Activated naive CD8-positive, alpha-beta T cell treated with anti-CD3 and anti-CD28 coated beads, Interleukin-2, amount 10 ng/mL, durations not matched to agents 7 days and 5 days (primary cell): ENCODE data around the gene UNC13C. TPM values are rescaled to one million over a fixed set of nuclear protein-coding genes. Genes with fewer than 3 reads are reported as not detected.

ENCODE experiments used
- ATAC-seq: fragments of 150-1000 bp; cut with Tn5 transposase; one replicate; pipeline ENCODE4 v1.10.0; 2021; ENCODE audit warnings: low read depth, moderate library complexity
- POLR2A ChIA-PET: fragments of 350-600 bp; sonication (Branson Sonifier 250); formaldehyde crosslinking; loops from one replicate; lab custom pipeline; 2021; ENCODE audit warnings: antibody characterized with exemption; lab: Charles Lee
- DNase-seq: peaks from one replicate; pipeline ENCODE4 v3.0.0; 2021
- H3K27ac Mint-ChIP-seq: one replicate; pipeline ENCODE4 v1.8.0; 2022; ENCODE audit warnings: mild to moderate bottlenecking, mixed read lengths
- H3K27me3 Mint-ChIP-seq: one replicate; pipeline ENCODE4 v1.8.0; 2022; ENCODE audit warnings: mild to moderate bottlenecking, moderate library complexity, mixed read lengths
- H3K36me3 Mint-ChIP-seq: one replicate; pipeline ENCODE4 v1.8.0; 2021; ENCODE audit warnings: mild to moderate bottlenecking, mixed read lengths
- H3K4me1 Mint-ChIP-seq: one replicate; pipeline ENCODE4 v1.8.0; 2021; ENCODE audit warnings: mixed read lengths
- H3K4me3 Mint-ChIP-seq: one replicate; pipeline ENCODE4 v1.8.0; 2022; ENCODE audit warnings: mild to moderate bottlenecking, moderate library complexity, mixed read lengths
- H3K9me3 Mint-ChIP-seq: one replicate; pipeline ENCODE4 v1.8.0; 2021; ENCODE audit warnings: mixed read lengths
- total RNA-seq, 2 experiments: library from RNA; stranded (reverse); gene quantifications; one replicate each; pipeline ENCODE4 v1.2.3, GENCODE V29; 2021

The UNC13C gene
- total RNA-seq, 2 experiments from 2014 or later: not detected

- no peaks in the 10 kb centered on the region for H3K9me3 Mint-ChIP-seq
- H3K4me3 Mint-ChIP-seq: no peak overlapping the region
- POLR2A ChIA-PET: no interaction called here
- DNase-seq (no peak), ATAC-seq (no peak)
- H3K4me1 Mint-ChIP-seq: no peaks in the 10 kb centered on the region
- H3K27ac Mint-ChIP-seq: no peak overlapping the region
- no peaks in the 10 kb centered on the region for H3K36me3 Mint-ChIP-seq
- no peaks in the 10 kb centered on the region for H3K27me3 Mint-ChIP-seq
Observed at GRCh38 chr15:54599386-54599785, 621.1 kb downstream of the UNC13C start.

DNA sequence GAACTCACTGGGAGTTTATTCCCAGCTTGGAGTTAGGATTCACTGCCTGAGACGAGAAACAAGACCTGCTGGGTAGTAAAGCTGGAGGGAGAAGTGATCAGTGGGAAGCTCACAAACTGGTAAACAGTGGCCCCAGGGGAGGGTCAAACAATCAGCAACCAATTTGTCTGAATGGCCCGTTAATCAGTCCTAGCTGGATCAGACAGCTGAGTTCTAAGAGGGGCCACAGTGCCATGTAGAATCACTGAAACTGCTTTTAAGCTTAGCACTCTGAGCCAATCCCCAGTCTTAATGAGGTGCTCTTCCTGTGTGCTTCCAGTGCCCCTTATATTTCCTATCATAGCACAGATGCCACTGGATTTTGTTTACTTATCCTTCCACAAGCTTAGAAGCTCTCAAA lies 626.8 kb downstream of the UNC13C start:
- Mint-ChIP-seq H3K36me3 (no peaks in the 10 kb centered on the region), H3K4me3 (no peak overlapping the region), H3K27ac (no peak overlapping the region), H3K9me3 (no peaks in the 10 kb centered on the region), H3K4me1 (no peaks in the 10 kb centered on the region), H3K27me3 (no peaks in the 10 kb centered on the region)
- no peak for DNase-seq
- ATAC-seq: no peak
- POLR2A ChIA-PET: no interaction called here

- Mint-ChIP-seq H3K27me3 (no peaks in the 10 kb centered on the region), H3K27ac (no peak overlapping the region), H3K4me1 (no peaks in the 10 kb centered on the region), H3K36me3 (no peaks in the 10 kb centered on the region), H3K9me3 (no peaks in the 10 kb centered on the region), H3K4me3 (no peak overlapping the region)
- POLR2A ChIA-PET: no interaction called here
- DNase-seq (no peak), ATAC-seq (no peak)
Observed at GRCh38 chr15:54605556-54605955, 627.3 kb downstream of the UNC13C start.

- H3K36me3 Mint-ChIP-seq: no peaks in the 10 kb centered on the region
- H3K27ac Mint-ChIP-seq: no peak overlapping the region
- no peak overlapping the region for H3K4me3 Mint-ChIP-seq
- H3K27me3 Mint-ChIP-seq: no peaks in the 10 kb centered on the region
- no peaks in the 10 kb centered on the region for H3K4me1 Mint-ChIP-seq
- H3K9me3 Mint-ChIP-seq: no peaks in the 10 kb centered on the region
- no peak for DNase-seq
- no peak for ATAC-seq
- POLR2A ChIA-PET: no interaction called here
Observed at GRCh38 chr15:54608876-54609835, 630.9 kb downstream of the UNC13C start.

GRCh38 chr15:54618120-54618519 lies 639.9 kb downstream of the UNC13C start:
- H3K4me1 Mint-ChIP-seq: no peaks in the 10 kb centered on the region
- H3K27ac Mint-ChIP-seq: no peak overlapping the region
- DNase-seq (no peak), ATAC-seq (no peak)
- no peaks in the 10 kb centered on the region for H3K27me3 Mint-ChIP-seq
- no peak overlapping the region for H3K4me3 Mint-ChIP-seq
- H3K9me3 Mint-ChIP-seq: no peaks in the 10 kb centered on the region
- no peaks in the 10 kb centered on the region for H3K36me3 Mint-ChIP-seq
- POLR2A ChIA-PET: no interaction called here

GRCh38 chr15:54619180-54619579 lies 640.9 kb downstream of the UNC13C start:
- no peak overlapping the region for H3K4me3 Mint-ChIP-seq
- ATAC-seq: no peak
- no peak overlapping the region for H3K27ac Mint-ChIP-seq
- no peaks in the 10 kb centered on the region for H3K4me1 Mint-ChIP-seq
- POLR2A ChIA-PET: no interaction called here
- no peaks in the 10 kb centered on the region for H3K36me3 Mint-ChIP-seq
- DNase-seq: no peak
- no peaks in the 10 kb centered on the region for H3K27me3 Mint-ChIP-seq
- no peaks in the 10 kb centered on the region for H3K9me3 Mint-ChIP-seq

GRCh38 chr15:54620916-54621315 lies 642.7 kb downstream of the UNC13C start:
- no peaks in the 10 kb centered on the region for H3K36me3 Mint-ChIP-seq
- H3K4me3 Mint-ChIP-seq: no peak overlapping the region
- no peak overlapping the region for H3K27ac Mint-ChIP-seq
- DNase-seq (no peak), ATAC-seq (no peak)
- H3K9me3 Mint-ChIP-seq: no peaks in the 10 kb centered on the region
- POLR2A ChIA-PET: no interaction called here
- H3K27me3 Mint-ChIP-seq: no peaks in the 10 kb centered on the region
- H3K4me1 Mint-ChIP-seq: no peaks in the 10 kb centered on the region

DNA sequence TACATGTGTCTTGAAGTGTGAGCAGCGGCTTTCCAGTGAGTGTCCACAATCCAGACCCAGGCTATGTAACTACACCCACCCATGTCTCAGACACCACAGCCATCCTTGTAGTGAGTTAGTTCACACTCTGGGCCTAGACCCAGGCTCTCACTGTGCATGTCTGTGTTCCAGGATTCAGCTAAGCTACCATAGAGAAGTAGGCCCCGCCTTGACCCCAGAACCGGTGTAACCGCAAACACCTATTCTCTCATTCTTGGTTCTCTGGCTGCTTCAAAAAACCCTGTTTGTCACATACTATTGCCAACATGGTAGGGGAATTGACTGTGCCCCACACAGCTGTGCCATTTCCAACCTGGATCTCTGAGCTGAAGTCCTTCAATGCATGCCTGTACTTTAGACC lies 657.9 kb downstream of the UNC13C start:
- DNase-seq: no peak
- no peaks in the 10 kb centered on the region for H3K36me3 Mint-ChIP-seq
- H3K4me3 Mint-ChIP-seq: no peak overlapping the region
- peaks cover 2% of the 10 kb centered on the region for H3K9me3 Mint-ChIP-seq
- H3K27ac Mint-ChIP-seq: no peak overlapping the region
- POLR2A ChIA-PET: no interaction called here
- H3K4me1 Mint-ChIP-seq: no peaks in the 10 kb centered on the region
- ATAC-seq: no peak
- H3K27me3 Mint-ChIP-seq: no peaks in the 10 kb centered on the region

- no peak overlapping the region for H3K27ac Mint-ChIP-seq
- no peaks in the 10 kb centered on the region for H3K4me1 Mint-ChIP-seq
- POLR2A ChIA-PET: no interaction called here
- DNase-seq: no peak
- no peaks in the 10 kb centered on the region for H3K36me3 Mint-ChIP-seq
- ATAC-seq: no peak
- H3K9me3 Mint-ChIP-seq: peaks cover 2% of the 10 kb centered on the region
- H3K27me3 Mint-ChIP-seq: no peaks in the 10 kb centered on the region
- no peak overlapping the region for H3K4me3 Mint-ChIP-seq
Observed at GRCh38 chr15:54638666-54639065, 660.4 kb downstream of the UNC13C start.

GRCh38 chr15:54640873-54641272 lies 662.6 kb downstream of the UNC13C start:
- Mint-ChIP-seq H3K4me3 (no peak overlapping the region), H3K9me3 (peaks cover 2% of the 10 kb centered on the region), H3K36me3 (no peaks in the 10 kb centered on the region), H3K27me3 (no peaks in the 10 kb centered on the region), H3K4me1 (no peaks in the 10 kb centered on the region), H3K27ac (no peak overlapping the region)
- ATAC-seq: no peak
- DNase-seq: no peak
- POLR2A ChIA-PET: no interaction called here

GRCh38 chr15:54644796-54645195 lies 666.6 kb downstream of the UNC13C start:
- no peak overlapping the region for H3K27ac Mint-ChIP-seq
- DNase-seq (no peak), ATAC-seq (no peak)
- no peaks in the 10 kb centered on the region for H3K36me3 Mint-ChIP-seq
- POLR2A ChIA-PET: no interaction called here
- H3K9me3 Mint-ChIP-seq: peaks cover 3% of the 10 kb centered on the region
- no peaks in the 10 kb centered on the region for H3K27me3 Mint-ChIP-seq
- H3K4me1 Mint-ChIP-seq: no peaks in the 10 kb centered on the region
- H3K4me3 Mint-ChIP-seq: no peak overlapping the region

GRCh38 chr15:54659646-54660045 lies 681.4 kb downstream of the UNC13C start:
- no peaks in the 10 kb centered on the region for H3K27me3 Mint-ChIP-seq
- no peak for ATAC-seq

DNA sequence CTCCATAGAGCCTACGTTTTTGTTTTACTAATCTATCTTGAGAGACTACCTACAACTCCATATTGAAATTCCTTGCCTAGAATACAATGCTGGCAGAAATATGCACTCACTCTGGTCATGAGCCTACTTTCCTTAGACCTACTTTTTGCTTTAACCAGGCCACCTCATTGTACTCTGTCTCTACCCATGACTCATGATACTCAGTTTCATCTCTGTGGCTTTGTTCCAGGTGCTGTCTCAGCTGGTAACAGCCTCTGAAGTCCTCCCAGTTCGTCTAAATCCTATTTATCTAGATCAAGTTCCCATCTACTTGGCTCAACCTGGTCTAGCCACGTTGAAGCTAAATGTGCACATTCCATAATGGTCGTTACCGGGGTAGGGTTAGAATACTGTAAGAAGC lies 682.1 kb downstream of the UNC13C start:
- H3K36me3 Mint-ChIP-seq: no peaks in the 10 kb centered on the region
- H3K4me1 Mint-ChIP-seq: no peaks in the 10 kb centered on the region
- no peak overlapping the region for H3K4me3 Mint-ChIP-seq
- no peaks in the 10 kb centered on the region for H3K27me3 Mint-ChIP-seq
- H3K9me3 Mint-ChIP-seq: no peaks in the 10 kb centered on the region
- POLR2A ChIA-PET: no interaction called here
- no peak overlapping the region for H3K27ac Mint-ChIP-seq
- DNase-seq (no peak), ATAC-seq (no peak)

More at GRCh38 chr15:54659646-54660045, 681.4 kb downstream of the UNC13C start:
- POLR2A ChIA-PET: no interaction called here
- Mint-ChIP-seq H3K27ac (no peak overlapping the region), H3K4me3 (no peak overlapping the region), H3K36me3 (no peaks in the 10 kb centered on the region), H3K9me3 (no peaks in the 10 kb centered on the region), H3K4me1 (no peaks in the 10 kb centered on the region)
- DNase-seq: no peak

GRCh38 chr15:54675241-54675640 lies 697.0 kb downstream of the UNC13C start:
- Mint-ChIP-seq H3K4me1 (no peaks in the 10 kb centered on the region), H3K36me3 (no peaks in the 10 kb centered on the region), H3K27ac (no peak overlapping the region), H3K4me3 (no peak overlapping the region), H3K27me3 (no peaks in the 10 kb centered on the region), H3K9me3 (peaks cover 15% of the 10 kb centered on the region)
- POLR2A ChIA-PET: no interaction called here
- DNase-seq: no peak
- ATAC-seq: no peak
